HG02759 (cell line): ENCODE results near the gene PRDX1.
"Not testable (repeated sequence)": the region's sequence is repeated elsewhere in the genome, so short reads cannot be mapped to it uniquely, and the experiment has no call there.

Experiments
- ATAC-seq: cut with Tn5 transposase; IDR thresholded peaks from one replicate; pipeline ENCODE4 v1.9.1; 2021; ENCODE audit warnings: mild to moderate bottlenecking, moderate library complexity; ENCODE audit not compliant: unreplicated experiment

The PRDX1 gene

DNA sequence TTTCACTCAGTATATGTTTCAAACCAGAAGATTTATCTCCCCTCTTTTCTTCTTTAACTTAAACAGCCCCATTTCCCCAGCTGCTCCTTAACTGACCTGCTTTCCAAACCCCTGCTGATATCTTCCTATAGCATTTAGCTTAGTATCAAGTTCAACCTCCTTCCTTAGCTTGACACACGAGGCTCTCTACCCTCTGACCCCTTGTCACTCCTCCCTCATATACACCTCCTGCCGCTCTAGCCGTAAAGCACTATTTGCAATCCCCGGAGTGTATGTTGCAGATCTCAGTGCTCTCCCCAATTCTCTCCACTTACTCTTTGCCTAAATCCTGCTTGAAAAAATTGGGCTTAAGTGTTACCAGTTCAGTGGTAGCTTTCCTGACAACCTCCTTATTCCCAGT lies 15.2 kb upstream of the PRDX1 start:
- no peak for ATAC-seq

- no peak for ATAC-seq
Measured at GRCh38 chr1:45535988-45536766, 14.5 kb upstream of the PRDX1 start.

- ATAC-seq = no peak
Measured at GRCh38 chr1:45531873-45532272, 10.2 kb upstream of the PRDX1 start.

DNA sequence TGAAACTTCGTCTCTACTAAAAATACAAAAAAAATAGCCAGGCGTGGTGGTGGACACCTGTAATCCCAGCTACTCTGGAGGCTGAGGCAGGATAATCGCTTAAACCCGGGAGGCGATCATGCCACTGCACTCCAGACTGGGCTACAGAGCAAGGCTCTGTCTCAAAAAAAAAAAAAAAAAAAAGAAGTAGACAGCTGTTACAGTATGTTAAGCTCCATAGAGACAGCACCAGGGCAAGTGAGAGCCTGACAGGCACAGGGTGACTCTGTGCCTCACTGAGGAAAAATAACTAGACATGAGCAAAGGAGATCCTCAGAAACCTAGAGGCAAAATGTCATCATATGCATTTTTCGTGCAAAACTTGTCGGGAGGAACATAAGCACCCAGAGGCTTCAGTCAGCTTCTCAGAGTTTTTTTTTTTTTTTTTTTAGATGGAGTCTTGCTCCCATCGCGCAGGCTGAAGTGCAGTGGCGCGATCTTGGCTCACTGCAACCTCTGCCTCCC lies 9.0 kb upstream of the PRDX1 start:
- no peak for ATAC-seq

GRCh38 chr1:45526135-45526644 lies 4.5 kb upstream of the PRDX1 start:
- no peak for ATAC-seq

GRCh38 chr1:45523975-45524374 lies 2.3 kb upstream of the PRDX1 start:
- not testable (repeated sequence) for ATAC-seq

DNA sequence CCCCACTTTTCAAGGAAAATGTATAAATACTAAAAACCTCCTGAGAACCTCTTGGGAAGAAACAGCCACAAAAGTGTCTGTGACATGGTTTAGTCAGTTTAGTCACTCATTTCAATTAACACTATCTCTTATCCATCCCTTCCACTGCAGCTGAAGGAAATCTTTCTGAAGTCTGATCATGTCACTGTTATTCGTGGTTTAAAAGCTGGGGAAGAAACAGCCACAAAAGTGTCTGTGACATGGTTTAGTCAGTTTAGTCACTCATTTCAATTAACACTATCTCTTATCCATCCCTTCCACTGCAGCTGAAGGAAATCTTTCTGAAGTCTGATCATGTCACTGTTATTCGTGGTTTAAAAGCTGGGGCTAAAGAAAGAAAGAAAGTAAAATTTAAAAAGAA lies 1.8 kb upstream of the PRDX1 start:
- not testable (repeated sequence) for ATAC-seq

- ATAC-seq = peak; percentile 19
Measured at GRCh38 chr1:45522324-45523104, 830 bp upstream of the PRDX1 start.

- ATAC-seq = not testable (repeated sequence)
Measured at GRCh38 chr1:45519774-45520173, 1.9 kb downstream of the PRDX1 start.

- no peak for ATAC-seq
Measured at GRCh38 chr1:45518910-45519309, 2.8 kb downstream of the PRDX1 start.

- ATAC-seq = not testable (repeated sequence)
Measured at GRCh38 chr1:45518366-45518765, 3.3 kb downstream of the PRDX1 start.

GRCh38 chr1:45516465-45516864 lies 5.2 kb downstream of the PRDX1 start:
- ATAC-seq = no peak

DNA sequence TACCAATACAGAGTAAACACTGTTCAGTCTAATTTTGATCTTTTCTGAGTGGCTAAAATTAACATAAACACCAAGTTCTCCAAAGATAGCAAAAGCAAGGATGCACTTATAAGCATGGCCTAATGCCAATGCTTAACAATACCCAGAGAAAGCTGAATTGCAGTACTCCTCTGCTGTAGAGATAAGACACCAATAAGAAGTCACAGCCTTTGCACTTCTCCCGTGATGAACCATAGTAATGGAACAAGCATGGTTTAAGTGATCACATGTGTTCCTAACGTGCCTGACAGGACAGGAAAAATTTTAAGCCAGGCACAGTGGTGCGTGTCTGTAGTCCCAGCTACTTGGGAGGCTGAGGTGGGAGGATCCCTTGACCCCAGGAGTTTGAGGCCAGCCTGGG lies 5.6 kb downstream of the PRDX1 start:
- no peak for ATAC-seq

- not testable (repeated sequence) for ATAC-seq
Measured at GRCh38 chr1:45513532-45514260, 8.0 kb downstream of the PRDX1 start.

DNA sequence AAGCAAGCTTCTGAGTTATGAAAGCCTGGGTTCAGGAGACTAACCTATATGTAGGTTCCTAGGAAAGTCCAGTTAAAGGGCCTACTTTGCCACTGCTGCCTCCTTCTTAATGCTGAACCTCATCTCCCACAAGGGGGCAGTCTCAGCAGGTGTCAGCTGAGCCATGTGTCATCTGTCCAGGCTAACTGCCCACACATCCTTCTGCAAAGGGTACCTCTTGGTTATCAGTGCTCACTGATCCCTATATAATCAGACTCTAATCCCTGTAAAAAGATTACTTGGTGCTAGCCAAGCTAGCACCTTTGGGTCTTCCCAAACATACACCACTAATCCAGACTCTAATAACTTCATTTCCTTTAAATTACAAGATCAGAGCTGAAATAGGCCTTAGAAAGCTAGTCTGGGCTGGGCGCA lies 9.0 kb downstream of the PRDX1 start:
- no peak for ATAC-seq

GRCh38 chr1:45510972-45511527 lies 10.6 kb downstream of the PRDX1 start:
- ATAC-seq = no peak

GRCh38 chr1:45510036-45510971 lies 11.4 kb downstream of the PRDX1 start:
- no peak for ATAC-seq

- ATAC-seq = no peak
Measured at GRCh38 chr1:45508295-45509151, 13.2 kb downstream of the PRDX1 start.

DNA sequence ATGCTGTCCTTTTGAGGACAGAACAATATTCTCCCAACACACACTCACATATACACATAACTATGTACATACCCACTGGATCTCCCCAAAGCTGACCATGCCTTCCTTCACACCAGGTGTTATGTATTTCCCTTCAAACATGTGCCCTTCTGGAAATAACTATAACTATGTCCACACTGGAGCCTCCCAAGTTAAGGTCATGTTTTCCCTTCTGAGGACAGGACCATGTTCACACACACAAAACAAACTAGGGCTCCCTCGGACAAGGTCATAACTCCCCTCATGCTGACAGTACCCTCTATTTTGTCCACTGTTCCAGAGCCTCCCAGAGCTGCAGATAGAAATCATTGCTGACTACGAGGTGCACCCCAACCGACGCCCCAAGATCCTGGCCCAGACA lies 13.8 kb downstream of the PRDX1 start:
- no peak for ATAC-seq
